ENCODE measurements around the gene SLC45A3.

Gene SLC45A3

DNA sequence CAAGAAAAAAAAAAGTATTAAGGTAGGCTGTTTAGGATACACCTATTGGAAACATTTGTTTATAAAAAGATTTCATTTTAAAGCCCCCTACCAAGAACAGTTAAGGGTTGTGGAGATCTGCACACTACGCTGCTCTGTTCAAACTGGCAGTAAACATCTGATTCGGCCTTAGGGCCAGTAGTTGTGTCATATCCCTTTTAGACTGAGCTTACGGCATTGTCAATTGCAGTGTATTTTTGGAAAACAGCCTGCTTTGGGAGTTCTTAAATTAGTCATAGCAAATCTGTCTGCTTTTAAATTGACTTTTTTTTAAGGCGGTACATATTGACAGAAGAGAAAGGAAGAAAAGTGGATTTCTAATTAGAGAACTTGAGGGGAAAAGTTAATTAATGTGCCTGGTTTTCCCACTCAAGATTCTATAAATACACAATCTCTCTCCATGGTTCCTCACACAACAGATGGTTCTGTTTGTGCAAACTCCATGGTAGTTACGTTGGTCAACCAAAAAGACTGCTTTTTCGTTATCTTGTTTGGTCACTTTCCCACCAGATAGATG is 46.8 kb downstream of the SLC45A3 start:
- no peak for DNase-seq

DNA sequence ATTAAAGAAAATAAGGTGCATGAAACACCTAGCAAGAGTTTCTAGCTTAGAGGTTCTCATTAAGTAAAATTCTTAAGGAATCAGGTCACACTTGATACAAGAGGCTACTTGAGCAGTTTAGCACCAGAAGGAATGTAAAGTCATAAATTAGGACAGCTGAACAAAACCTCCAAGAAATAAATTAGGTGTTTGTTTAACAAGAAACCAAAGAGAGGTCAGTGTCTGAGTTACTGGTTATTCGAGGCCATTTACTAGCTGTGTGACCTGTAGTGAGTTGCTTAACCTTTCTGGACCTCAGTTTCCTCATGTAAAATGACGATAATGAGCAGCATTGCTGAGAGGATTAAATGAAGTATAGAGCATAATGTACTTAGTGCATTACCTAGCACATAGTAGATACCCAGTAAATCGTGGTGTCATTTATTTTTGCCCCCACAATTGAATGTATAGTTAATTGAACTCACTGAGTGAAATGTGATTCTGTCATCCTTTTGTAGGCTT is 47.6 kb downstream of the SLC45A3 start:
- DNase-seq, result no peak

DNA sequence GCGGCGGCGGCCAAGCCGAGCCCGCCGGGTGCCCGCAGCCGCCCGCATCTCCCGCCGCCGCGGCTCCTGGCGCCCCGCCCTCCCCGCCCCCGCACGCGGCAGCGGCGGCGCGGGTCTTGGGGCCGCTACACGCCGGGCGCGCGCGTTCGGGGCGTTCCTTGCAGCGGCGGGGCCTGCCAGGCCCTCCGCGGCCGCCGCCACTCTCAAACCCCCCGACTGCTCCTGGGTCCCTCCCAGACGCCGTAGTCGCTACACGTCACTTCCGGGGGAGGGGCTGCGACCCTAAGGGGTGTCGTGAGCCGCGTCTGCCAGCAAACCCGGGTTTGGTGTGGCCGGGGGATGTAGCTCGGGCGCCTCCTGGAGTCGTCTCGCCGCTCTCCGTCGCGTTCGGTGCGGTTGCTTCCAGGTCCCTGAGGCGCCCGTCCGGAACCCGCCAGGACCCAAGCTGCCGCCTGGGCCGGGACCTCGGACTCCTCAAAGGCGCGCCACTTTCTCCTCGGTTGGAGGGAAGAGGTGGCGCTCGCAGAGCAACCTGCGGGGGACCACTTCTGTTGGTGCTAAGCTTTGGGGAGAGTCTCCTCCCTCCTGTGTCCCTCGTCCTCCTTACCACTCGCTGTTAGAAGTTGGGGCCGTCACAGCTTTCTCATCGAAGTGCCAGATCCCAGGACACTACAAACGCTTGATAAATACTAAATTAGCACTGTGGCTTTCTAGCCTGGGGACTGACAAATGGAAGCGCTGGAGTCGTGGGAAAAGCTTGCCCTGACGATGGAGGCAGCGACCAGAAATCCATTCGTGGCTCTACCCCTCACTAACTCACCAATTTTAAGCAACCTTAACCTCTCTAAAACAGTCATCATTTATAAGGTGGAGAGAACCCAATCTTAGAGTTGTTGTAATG is 48.3 kb downstream of the SLC45A3 start, which contains the start of gene ELK4:
Gene ELK4, minus strand, starts transcription at position 244 of the 901 bp plus-strand sequence. CDS start 8,129 bp downstream, outside the sequence.
- peak; percentile 98 for DNase-seq

DNA sequence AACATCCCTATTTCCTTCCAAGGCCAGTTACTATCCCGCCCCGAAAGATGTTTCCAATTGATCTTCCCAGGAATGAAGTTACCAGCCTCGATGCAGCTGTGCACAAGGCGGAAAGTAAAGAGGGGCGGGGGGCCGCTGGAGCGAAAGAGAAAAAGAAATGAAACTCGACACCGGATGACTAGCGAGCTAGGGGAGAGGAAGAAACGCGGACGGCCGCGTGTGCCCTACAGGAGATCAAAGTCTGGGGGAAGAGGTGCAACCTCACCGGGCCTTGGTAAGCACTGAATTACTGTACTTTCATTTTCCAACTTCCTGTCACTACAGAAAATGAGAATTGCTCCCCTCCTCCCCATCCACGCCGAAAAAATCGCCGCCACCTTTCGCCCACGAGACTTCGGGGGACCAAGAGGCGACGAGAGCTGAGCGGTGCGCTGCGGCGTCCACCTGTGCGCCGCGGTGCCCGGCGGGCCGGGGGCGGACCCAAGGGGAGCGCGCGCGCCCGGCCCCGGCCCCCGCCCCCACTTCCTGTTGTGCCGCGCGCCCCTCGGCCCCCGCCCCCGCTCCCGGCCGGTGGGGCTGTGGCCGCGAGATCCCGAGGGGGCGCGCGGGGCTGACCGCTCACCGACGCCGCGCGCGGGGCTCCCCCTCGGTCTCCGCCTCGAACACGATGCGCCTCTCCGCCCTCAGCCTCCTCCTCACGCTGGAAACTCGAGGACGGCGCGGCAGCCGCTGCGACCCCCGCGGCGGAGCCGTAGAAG is 49.1 kb downstream of the SLC45A3 start:
- DNase-seq, result peak; percentile 72

DNA sequence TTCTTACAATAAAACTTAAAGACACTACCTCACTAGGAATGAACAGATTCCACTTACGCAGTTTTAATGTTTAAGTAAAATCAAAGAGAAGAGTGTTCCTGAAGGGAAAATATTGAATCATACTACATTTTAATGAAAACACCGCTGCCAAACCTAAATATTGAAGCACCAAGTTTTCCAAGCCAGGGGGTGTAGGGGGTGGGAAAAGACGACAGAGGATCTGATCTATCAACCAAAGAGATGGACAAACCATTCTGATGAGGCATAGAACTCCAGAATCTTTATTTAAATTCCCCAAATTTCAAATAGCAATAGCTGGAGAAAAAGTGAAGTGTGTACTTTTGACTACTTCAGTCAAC is 49.7 kb downstream of the SLC45A3 start:
- no peak for DNase-seq

DNA sequence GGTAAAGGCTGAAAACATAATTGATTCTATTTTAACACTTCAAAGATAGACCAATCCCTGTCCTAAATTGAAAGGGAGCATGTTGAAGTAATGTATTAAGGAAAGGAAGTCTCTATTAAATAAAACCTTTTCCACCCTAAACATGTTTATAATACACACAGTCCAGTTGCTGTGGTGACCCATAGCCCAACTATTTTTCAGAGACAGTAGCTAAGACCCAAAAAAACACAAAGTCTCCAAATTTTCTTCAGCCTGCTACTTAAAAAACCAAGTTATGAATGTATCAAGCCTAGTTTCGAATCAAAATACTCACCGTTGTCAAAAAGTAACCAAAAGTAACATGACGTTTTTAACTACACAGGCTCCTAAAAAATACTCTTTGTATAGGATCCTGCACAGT is 50.1 kb downstream of the SLC45A3 start:
- peak; percentile 13 for DNase-seq

DNA sequence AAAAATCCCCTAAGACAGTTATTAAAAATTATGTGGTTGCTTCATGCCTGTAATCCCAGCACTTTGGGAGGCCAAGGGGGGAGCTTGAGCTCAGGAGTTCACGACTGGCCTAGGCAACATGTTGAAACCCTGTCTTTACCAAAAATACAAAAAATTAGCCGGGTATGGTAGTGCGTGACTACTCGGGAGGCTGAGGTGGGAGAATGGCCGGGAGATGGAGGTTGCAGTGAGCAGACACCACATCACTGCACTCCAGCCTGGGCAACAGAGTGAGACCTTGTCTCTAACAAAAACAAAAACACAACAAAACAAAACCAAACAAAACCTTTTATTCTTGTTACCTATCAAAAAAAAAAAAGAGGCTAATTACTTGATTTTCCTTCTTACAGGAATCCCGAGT is 50.6 kb downstream of the SLC45A3 start:
- no peak for DNase-seq

DNA sequence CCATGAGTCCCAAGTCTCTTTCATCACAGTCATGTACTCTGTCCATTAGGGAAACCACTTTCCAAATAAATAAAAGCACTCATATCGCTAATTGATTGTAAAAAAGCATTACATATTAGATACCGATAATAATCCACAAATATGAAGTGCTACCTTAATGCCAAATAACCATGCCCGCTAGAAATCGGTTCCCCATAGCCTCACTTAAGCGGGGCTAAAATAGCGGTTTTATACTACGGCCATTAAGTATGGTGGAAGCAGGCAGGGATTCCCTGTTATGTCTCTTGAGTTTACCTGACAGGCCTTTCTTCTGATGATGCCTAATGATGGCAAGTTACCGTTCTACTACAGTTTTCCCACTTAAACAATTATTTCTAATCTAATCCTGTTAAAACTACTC is 52.4 kb downstream of the SLC45A3 start:
- DNase-seq, result no peak

DNA sequence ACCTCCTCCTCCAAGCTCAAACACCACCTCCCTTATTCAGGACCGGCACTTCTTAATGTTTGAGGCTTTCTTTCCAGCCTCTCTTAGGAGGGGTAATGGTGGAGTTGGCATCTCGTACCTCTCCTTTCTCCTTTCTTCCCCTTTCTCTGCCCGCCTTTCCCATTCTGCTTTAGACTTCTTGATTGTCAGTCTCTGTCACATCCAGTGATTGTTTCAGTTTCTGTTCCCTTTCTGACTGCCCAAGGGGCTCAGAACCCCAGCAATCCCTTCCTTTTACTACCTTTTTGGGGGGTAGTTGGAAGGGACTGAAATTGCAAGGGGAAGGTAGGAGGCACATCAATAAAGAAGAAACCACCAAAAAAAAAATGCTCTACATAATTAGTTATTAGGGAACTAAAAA is 54.1 kb downstream of the SLC45A3 start:
- DNase-seq, result no peak

DNA sequence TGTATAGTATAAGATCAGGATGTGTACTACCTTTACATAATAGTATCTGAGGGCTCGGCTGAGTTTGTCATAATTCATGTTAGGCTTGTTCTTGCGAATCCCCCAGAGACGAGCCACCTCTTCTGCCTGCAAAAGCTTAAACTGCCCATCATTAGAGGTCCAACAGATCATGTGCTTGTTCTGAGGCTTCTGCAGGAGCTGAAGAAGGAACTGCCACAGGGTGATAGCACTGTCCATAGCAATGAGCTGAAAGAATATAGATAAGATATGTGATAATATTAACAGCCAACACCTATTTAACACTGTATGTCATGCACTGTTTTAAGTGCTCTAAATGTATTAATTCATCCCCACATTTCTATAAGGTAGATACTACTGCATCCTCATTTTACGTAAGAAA is 56.7 kb downstream of the SLC45A3 start:
- peak; percentile 63 for DNase-seq

DNA sequence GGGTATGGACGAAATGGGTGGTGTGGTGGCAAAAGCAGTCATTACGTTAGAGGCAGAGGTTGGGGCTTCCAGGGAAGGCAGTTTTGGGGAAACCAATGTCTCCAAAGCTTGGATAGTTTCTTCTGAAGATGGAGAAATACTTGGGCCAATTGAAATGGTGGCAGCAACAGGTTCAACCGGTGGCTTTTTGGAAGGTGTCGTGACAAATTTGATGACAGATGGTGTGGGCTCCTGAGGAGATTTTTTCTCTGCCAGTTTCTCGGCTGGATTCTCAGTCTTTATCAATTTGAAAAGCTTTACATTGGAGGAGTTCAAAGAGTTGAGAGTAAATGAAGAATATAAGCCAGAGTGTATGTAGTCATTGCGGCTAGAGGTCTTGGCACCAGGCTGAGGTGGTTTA is 60.0 kb downstream of the SLC45A3 start:
- no peak for DNase-seq

DNA sequence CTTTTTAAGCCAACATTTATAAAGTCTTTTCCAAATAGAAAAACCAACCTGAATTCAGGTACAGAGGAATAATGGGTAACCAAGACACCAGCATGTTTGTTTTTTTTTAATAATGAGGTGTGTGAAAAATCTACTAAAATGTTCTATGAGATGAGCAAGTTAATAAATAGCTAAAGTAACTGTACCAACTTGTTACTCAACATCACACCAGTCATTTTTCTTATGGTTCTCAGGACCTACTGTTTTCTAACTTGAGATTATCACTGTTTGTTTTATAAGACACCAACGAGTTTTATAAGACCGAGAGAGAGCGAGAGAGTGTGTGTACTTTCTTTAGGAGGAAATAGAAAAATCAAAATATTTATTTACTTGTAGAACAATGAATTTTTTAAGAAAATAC is 60.9 kb downstream of the SLC45A3 start:
- no peak for DNase-seq

DNA sequence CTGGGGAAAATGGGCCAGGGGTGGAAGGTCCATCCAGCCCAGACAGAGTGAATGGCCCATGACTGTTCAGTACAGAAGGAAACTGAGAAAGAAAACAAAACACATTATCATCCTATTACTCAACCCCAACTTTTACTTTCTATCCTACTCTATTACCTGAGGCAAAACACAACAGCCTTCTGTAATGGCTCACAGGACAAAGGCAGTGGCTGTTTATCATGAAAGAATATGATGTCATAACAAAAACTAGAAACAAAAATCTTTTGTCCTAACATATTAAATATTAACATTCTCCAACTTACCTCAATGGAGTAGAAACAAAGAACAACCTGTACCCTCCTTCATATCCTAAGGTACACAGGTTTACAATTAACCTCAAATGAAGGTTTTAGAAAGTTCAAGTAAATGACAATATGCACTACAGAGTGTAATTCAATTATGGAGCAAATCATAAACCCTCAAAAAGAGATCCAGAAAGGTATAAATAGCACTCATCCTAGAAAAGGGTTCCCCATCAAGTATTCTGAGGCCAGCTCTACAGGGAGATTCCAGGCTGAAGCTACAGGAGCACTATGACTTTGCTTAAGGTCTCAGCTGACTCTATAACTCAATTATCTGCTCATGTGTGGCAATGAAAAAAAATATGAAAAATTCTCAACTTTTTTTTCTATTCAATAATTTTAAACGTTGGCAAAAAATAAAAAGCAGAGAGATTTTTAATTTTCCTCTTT is 63.6 kb downstream of the SLC45A3 start:
- DNase-seq, result no peak

DNA sequence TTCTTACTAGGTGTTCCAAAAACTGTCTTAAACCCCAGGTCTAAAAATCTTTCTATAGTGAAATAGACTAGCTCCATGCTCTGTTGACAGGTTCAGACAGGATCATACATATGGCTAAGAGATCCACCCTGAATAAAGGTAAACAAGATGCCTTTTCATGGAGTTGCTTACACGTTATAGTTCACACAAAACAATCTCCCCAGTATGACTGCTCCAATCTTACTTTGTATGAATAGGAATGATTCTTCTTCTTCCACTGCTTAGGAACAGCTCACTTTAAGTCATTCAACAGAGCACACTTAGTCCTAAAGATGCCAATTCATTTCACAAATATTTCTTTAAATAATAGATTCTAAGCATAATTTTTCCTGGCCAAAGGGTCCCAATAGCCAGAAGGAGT is 64.5 kb downstream of the SLC45A3 start:
- no peak for DNase-seq

DNA sequence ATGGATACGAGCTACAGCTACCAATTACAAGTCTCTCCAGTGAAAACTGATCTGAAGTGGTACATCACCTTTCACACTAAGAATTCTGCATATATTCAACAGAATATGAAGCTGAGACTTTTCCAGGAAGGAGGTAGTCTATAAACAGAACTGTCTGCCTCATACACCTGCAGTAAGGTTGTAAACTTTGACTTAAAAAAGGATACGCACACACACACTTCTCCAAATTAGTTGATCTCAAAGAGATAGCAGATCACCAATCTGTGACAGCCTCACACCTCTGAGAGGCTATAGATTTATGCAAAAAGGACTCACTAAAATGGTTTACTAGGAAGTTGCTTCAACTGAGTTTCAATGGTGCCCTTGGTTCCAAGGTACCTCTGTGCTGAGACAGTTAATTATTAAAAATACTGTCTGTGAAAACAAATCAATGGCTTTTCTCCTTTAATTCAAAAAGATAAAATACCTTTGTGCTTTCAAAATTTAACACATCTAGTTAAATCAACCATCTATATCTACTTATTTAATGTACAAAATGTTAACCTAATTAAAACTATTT is 66.4 kb downstream of the SLC45A3 start:
- DNase-seq, result no peak

DNA sequence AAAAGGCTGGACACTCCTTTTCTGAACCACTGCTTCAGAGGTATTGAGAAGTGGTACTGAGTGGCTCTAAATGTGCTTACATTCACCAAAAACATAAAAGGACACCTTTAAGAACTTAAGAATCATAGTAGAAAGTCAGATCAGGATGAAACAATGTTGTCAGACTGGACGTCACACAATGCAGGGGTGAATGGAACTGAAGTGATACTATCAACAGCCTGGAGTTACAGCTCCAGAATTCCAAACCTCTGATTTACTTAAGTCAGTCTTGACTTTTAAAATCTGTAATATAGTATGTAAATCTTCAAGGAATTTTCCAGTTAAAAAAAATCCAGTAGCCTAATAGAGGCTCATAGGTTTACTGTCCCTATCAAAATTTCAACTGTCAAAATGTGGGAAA is 67.8 kb downstream of the SLC45A3 start:
- no peak for DNase-seq

DNA sequence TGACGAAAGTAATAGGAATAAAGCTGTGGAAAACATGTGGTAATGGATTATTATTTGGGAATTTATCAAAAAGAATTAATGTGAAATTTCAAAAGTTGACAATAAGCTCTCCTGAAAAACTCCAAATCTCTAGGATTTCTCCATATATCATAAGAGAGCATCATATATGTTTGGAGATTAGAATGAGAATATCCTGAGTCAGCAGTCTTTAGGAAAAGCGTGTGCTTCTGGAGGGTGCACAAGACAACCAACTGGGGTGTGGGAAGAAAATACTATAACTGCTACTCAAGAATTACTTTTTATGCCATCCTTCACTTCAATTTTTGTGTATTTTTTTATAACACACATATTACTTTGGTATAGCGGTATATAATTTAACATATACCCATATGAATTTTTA is 68.2 kb downstream of the SLC45A3 start:
- no peak for DNase-seq

DNA sequence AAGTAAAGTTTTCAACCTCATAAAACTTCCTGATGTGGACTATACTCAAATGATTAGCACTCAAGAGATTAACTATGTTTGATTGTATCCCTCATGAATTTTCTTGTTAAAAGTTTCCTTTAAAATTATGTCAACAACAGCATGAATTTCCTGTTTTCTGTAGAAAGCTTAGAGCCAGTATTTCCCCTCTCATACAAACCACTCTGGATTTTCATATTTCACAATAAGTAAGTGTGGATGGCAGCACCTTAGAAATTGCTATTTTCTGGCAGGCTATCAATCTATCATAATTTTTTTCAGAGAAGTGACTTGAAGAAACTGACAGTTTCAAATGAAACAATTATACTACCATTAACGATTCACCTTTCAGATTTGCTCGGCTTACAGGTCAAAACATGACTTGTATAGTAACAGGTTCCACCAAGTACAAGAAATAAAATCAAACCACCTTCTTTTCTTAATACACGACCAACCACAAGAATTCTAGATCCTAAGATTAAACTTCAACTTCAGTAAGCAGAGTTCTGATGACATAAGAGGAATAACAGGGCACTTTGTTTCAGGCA is 69.3 kb downstream of the SLC45A3 start:
- DNase-seq, result no peak

DNA sequence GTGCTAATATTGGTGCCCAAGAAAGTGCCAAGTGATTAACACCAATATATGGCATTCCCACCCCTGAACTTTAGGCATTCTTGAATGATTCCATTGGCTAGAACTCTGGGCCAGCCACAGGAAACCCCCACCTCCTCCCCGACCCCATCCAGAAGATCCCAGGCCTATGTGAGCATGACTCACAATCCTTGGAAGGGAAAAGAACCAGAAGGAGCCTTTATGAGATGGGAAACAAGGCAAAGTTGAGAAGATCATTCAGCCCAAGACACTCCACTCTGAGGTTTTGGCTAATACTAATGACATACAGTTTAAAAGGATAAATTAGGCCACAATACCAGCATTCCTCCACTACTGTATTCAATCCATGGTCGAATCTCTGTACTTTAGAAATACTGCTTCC is 70.3 kb downstream of the SLC45A3 start:
- DNase-seq, result no peak
